Psoas muscle (tissue), 8 donors: ENCODE results near the gene PLXND1. TPM values are rescaled to one million over a fixed set of nuclear protein-coding genes. Genes with fewer than 3 reads are reported as not detected.

Experiments used
- ATAC-seq, 4 donors: fragments of 200-7000 bp; cut with Tn5 transposase; one replicate each; pipeline ENCODE4 v1.9.1; 2020; ENCODE audit warnings: moderate library complexity in 3 of 4, mild to moderate bottlenecking in 2 of 4
- DNase-seq, 2 donors: peaks; one replicate each; pipeline ENCODE4 v3.0.0-alpha.2; 2020
- H3K27ac ChIP-seq: fragments of 200-600 bp; one replicate; pipeline ENCODE4 v1.8.0; 2022
- H3K27me3 ChIP-seq, 3 donors: fragments of 200-600 bp in 1 of 3; one replicate each; pipeline versions ENCODE4 v1.6.1 to v1.8.0; 2013 to 2022; ENCODE audit warnings: low read length in 2 of 3, mild to moderate bottlenecking in 2 of 3, moderate library complexity in 1 of 3; ENCODE audit not compliant: insufficient read depth in 3 of 3
- H3K36me3 ChIP-seq, 2 donors: fragments of 200-600 bp in 1 of 2; one replicate each; pipeline versions ENCODE4 v1.6.1 to v1.8.0; 2013 to 2022; ENCODE audit warnings: low read depth in 1 of 2, mild to moderate bottlenecking in 1 of 2, moderate library complexity in 1 of 2; ENCODE audit not compliant: insufficient read depth in 1 of 2
- H3K4me1 ChIP-seq: fragments of 200-600 bp; one replicate; pipeline ENCODE4 v1.8.0; 2022
- H3K4me3 ChIP-seq: fragments of 200-600 bp; one replicate; pipeline ENCODE4 v1.8.0; 2022; ENCODE audit warnings: mild to moderate bottlenecking
- H3K9me3 ChIP-seq: fragments of 200-600 bp; one replicate; pipeline ENCODE4 v1.8.0; 2022
- WGBS, 3 donors: extraction: QIAGEN DNeasy Blood & Tissue Kit; methylation state at CpG; one replicate each; pipeline versions ENCODE4 v1.1.6 to v1.1.7; 2013; 5-methylcytosine and 5-hydroxymethylcytosine counted together
- intact Hi-C, 2 donors: fragments of 100-400 bp; cut with DNase I; formaldehyde crosslinking; loops; one replicate each; pipeline versions ENCODE4 v1.11.0 to v1.14.2; 2022
- polyA plus RNA-seq, 3 donors: library from polyadenylated mRNA; stranded (reverse); fragments of 200-250 nt; gene quantifications; one replicate each; pipeline ENCODE4 v1.2.3, GENCODE V29; 2013
- total RNA-seq, 4 donors: library from RNA; stranded (reverse); fragmentation: NEBNext Ultra II Directional in 2 of 4; extraction: Animal tissue kit (Norgen Biotek cat#: 25700) in 2 of 4; gene quantifications; one replicate each; pipeline versions ENCODE4 v1.2.1 to v1.2.4, GENCODE V29; 2021 to 2023
- TF ChIP-seq, protein P1 (sequence below): fragments of 200-600 bp; IDR thresholded peaks from one replicate; pipeline ENCODE4 v1.8.0; 2022; ENCODE audit warnings: antibody characterized with exemption
- donor health status: healthy with polysubstance abuse.
- donor health status: DM: no; HTN: no; CAD: no; lungs with moderate emphysema.
- donor health status: Bipolar disorder and iron deficiency.
- donor health status: healthy.
- donor health status: DM: yes; HTN: yes; CAD: no.
- donor health status: DM: no; HTN: no; CAD: no.
- donor health status: DM: no; HTN: no; CAD: no.
- donor health status: DM: yes; HTN: yes; CAD: no.

PLXND1 gene
- total and polyA plus RNA-seq, 7 donors: 15.5 to 49.9 (median 28.2) TPM

DNA sequence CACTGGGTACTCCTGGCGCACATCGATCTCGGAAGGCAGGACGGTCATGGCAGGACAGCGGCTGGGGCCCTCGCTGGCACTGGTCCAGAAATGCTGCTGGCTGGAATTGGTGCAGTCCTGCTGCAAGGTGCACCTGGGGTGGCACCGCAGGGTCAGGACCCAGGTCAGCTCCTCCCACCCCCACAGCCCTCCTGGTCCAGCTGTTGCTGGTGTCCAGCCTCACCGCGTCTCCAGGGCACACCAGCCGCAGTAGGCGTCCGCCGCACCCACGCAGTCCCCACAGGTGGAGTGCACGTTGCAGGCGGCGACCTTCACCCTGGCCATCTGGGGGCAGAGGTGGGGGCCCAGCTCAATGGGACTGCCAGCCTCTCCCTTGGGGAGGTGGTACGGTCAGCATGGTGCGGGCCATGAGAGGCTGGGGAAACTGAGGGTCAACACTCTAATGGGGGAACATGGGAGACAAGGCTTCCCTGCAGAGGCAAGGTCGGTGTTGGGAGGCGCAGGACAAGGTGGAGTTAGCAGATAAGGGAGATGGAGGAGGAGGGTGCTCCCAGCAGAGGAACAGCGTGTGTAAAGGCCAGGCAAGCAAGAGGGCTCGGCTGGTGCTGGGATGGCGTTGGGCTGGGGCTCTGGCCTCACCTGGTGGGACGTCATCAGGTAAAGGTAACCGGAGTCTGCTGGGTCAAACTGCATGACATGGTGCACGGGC, 20.4 kb downstream of the PLXND1 start:
- peaks cover 0 to 2% (median 0%) of the 10 kb centered on the region in 3 donors for H3K27me3 ChIP-seq
- no peak for DNase-seq
- intact Hi-C loops: loop anchor here in 1 of 2 donors (5.0 kb wide), 1 partner anchor 74 kb away; no protein-coding TSS in a partner anchor
- H3K9me3 ChIP-seq: no peaks in the 10 kb centered on the region
- peaks cover 6% of the 10 kb centered on the region for H3K4me1 ChIP-seq
- ATAC-seq: no peak
- WGBS, 3 donors: 91 to 95% (median 94%) methylated on average over 27 of the region's 27 CpGs
- TF ChIP-seq, protein P1, sequence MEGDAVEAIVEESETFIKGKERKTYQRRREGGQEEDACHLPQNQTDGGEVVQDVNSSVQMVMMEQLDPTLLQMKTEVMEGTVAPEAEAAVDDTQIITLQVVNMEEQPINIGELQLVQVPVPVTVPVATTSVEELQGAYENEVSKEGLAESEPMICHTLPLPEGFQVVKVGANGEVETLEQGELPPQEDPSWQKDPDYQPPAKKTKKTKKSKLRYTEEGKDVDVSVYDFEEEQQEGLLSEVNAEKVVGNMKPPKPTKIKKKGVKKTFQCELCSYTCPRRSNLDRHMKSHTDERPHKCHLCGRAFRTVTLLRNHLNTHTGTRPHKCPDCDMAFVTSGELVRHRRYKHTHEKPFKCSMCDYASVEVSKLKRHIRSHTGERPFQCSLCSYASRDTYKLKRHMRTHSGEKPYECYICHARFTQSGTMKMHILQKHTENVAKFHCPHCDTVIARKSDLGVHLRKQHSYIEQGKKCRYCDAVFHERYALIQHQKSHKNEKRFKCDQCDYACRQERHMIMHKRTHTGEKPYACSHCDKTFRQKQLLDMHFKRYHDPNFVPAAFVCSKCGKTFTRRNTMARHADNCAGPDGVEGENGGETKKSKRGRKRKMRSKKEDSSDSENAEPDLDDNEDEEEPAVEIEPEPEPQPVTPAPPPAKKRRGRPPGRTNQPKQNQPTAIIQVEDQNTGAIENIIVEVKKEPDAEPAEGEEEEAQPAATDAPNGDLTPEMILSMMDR: no peak
- H3K27ac ChIP-seq: no peak overlapping the region
- no peak overlapping the region for H3K4me3 ChIP-seq
- peaks cover 0 to 30% of the 10 kb centered on the region in 2 donors for H3K36me3 ChIP-seq

DNA sequence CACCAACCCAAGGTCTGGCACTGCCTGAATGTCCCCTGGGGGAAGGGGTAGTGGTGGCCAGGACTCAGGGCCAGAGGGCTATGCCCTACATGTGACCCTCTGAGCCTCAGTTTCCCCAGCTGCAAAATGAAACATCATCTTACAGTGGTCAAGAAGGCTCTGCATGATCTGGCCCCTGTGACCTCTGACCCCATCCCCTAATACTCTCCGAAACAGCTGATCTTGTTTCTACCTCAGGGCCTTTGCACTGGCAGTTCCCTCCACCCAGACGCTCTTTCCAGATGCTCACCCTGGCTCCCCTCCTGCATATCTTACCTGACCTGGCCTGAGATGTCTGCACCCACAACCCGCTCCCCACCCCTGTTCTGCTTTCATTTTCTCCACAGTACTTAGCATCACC, 21.8 kb downstream of the PLXND1 start:
- Histone ChIP-seq H3K4me1 (no peaks in the 10 kb centered on the region), H3K9me3 (no peaks in the 10 kb centered on the region), H3K36me3 (peaks cover 0 to 34% of the 10 kb centered on the region in 2 donors), H3K4me3 (no peak overlapping the region), H3K27ac (no peak overlapping the region), H3K27me3 (peaks cover 0 to 2% (median 0%) of the 10 kb centered on the region in 3 donors)
- DNase-seq (no peak), ATAC-seq (no peak)
- intact Hi-C loops: loop anchor here in 1 of 2 donors (5.0 kb wide), 1 partner anchor 72 kb away; no protein-coding TSS in a partner anchor
- TF ChIP-seq, protein P1: no peak
- WGBS, 3 donors: 93 to 97% (median 97%) methylated on average over 3 of the region's 3 CpGs

DNA sequence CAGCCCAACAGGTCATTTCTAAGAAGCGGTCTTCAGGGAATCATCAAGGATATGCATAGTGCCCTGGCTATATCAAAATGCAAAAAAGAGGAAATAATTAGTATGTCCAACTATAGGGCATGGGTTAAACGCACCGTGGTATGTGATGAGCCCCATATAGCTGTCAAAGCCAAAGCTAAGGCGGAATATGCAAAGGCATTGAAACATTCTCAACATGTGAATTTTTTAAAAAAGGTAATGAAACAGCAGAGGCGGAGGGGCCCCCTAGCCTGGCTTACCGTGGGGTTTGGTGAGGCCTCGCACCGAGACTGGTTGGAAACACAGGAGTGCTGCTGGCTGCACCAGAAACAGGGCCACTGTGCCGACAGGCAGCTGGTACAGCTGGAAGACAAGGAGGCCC, 23.2 kb downstream of the PLXND1 start:
- TF ChIP-seq, protein P1: no peak
- Histone ChIP-seq H3K9me3 (no peaks in the 10 kb centered on the region), H3K27ac (no peak overlapping the region), H3K36me3 (peaks cover 0 to 28% of the 10 kb centered on the region in 2 donors), H3K4me1 (no peaks in the 10 kb centered on the region), H3K27me3 (peaks cover 0 to 2% (median 0%) of the 10 kb centered on the region in 3 donors), H3K4me3 (no peak overlapping the region)
- intact Hi-C loops: no loop called here
- 88 to 93% (median 91%) methylated on average over 9 of the region's 9 CpGs for WGBS, 3 donors
- no peak for ATAC-seq
- DNase-seq: no peak

DNA sequence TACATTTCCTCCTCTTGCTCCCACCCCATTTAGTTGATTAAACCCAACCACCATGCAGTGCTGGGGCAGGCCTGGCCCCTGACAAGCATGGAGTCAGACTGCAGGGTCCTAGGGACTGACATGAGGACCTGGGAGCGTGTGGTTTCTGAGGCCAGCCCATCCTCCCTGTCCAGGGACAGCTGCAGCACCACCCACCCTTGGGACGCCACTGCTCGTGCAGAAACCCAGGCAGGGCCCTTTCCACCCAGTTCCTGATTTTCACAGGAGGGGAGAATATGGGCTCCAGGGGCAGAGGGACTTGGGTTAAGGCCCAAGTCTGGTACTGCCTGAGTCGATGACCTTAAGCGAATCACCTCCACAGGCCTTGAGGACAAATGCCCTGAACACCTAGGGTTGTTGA, 23.7 kb downstream of the PLXND1 start:
- WGBS, 3 donors: 84 to 87% (median 86%) methylated on average over 5 of the region's 5 CpGs
- peaks cover 0 to 28% of the 10 kb centered on the region in 2 donors for H3K36me3 ChIP-seq

More for the DNA sequence above, 23.7 kb downstream of the PLXND1 start:
- intact Hi-C loops: no loop called here
- Histone ChIP-seq H3K27ac (no peak overlapping the region), H3K4me1 (no peaks in the 10 kb centered on the region), H3K27me3 (peaks cover 0 to 2% (median 0%) of the 10 kb centered on the region in 3 donors), H3K4me3 (no peak overlapping the region), H3K9me3 (no peaks in the 10 kb centered on the region)
- ATAC-seq: no peak
- DNase-seq: no peak
- TF ChIP-seq, protein P1: no peak
